ENCODE data around the gene FGD4.
"Not testable (repeated sequence)": the region's sequence is repeated elsewhere in the genome, so short reads cannot be mapped to it uniquely, and the experiment has no call there.

The FGD4 gene

GRCh38 chr12:32505067-32505945, 105.9 kb downstream of the FGD4 start:
- CTCF ChIA-PET: interaction anchor here (0.6 kb wide), 1 partner anchor 19 kb away, joined by 6 read pairs; no protein-coding TSS in a partner anchor
- TF ChIP-seq PKNOX1 (IDR thresholded peaks at IDR 0.05): no peak
- no peak for TF ChIP-seq BHLHE40 (IDR thresholded peaks at IDR 0.05; ENCODE audit: borderline replicate concordance)
- no peak for TF ChIP-seq NFRKB (IDR thresholded peaks at IDR 0.05)
- TF ChIP-seq L3MBTL2 (conservative IDR thresholded peaks at IDR 0.05): no peak
- TF ChIP-seq FOXA1 (IDR thresholded peaks at IDR 0.05): no peak
- no peak for TF ChIP-seq TARDBP (IDR thresholded peaks at IDR 0.05)
- no peak for TF ChIP-seq FOXK2 (IDR thresholded peaks at IDR 0.05)
- no peak for TF ChIP-seq ARNT (IDR thresholded peaks at IDR 0.05)
- POLR2A ChIA-PET: no interaction called here
- DNase-seq (ENCODE audit: extremely low spot score): no peak

GRCh38 chr12:32507096-32507941, 108.0 kb downstream of the FGD4 start:
- POLR2A ChIA-PET, CTCF ChIA-PET: not testable (repeated sequence)

GRCh38 chr12:32507942-32508320, 108.6 kb downstream of the FGD4 start:
- ChIA-PET CTCF (no interaction called here), POLR2A (no interaction called here)
- TF ChIP-seq ARNT (IDR thresholded peaks at IDR 0.05) (no peak), ELF4 (IDR thresholded peaks at IDR 0.05) (no peak), SUZ12 (IDR thresholded peaks at IDR 0.05) (no peak), FOXM1 (IDR thresholded peaks at IDR 0.05; ENCODE audit: borderline replicate concordance) (no peak), L3MBTL2 (conservative IDR thresholded peaks at IDR 0.05) (no peak), ZNF384 (IDR thresholded peaks at IDR 0.05) (no peak), FOXK2 (IDR thresholded peaks at IDR 0.05) (no peak), TARDBP (IDR thresholded peaks at IDR 0.05) (no peak), BHLHE40 (IDR thresholded peaks at IDR 0.05; ENCODE audit: borderline replicate concordance) (no peak), HDGF (IDR thresholded peaks at IDR 0.05; ENCODE audit: borderline replicate concordance) (no peak)
- DNase-seq (ENCODE audit: extremely low spot score): no peak

More at GRCh38 chr12:32507096-32507941, 108.0 kb downstream of the FGD4 start:
- DNase-seq (ENCODE audit: extremely low spot score): not testable (repeated sequence)

GRCh38 chr12:32508626-32509025, 109.3 kb downstream of the FGD4 start:
- no peak for DNase-seq (ENCODE audit: extremely low spot score)
- ChIA-PET POLR2A (no interaction called here), CTCF (interaction anchor here (0.6 kb wide), 1 partner anchor 331 kb away, joined by 4 read pairs; no protein-coding TSS in a partner anchor)
- TF ChIP-seq CTBP1 (IDR thresholded peaks at IDR 0.05; ENCODE audit: borderline replicate concordance): no peak
- no peak for TF ChIP-seq FOXA1 (IDR thresholded peaks at IDR 0.05)
- TF ChIP-seq L3MBTL2 (conservative IDR thresholded peaks at IDR 0.05): no peak
- TF ChIP-seq SUZ12 (IDR thresholded peaks at IDR 0.05): no peak
- TF ChIP-seq SP1 (IDR thresholded peaks at IDR 0.05): no peak
- TF ChIP-seq ELF4 (IDR thresholded peaks at IDR 0.05): no peak
- TF ChIP-seq BHLHE40 (IDR thresholded peaks at IDR 0.05; ENCODE audit: borderline replicate concordance): no peak
- no peak for TF ChIP-seq PKNOX1 (IDR thresholded peaks at IDR 0.05)

- no peak for DNase-seq (ENCODE audit: extremely low spot score)
- no peak for TF ChIP-seq CTBP1 (IDR thresholded peaks at IDR 0.05; ENCODE audit: borderline replicate concordance)
- TF ChIP-seq BHLHE40 (IDR thresholded peaks at IDR 0.05; ENCODE audit: borderline replicate concordance): no peak
- no peak for TF ChIP-seq FOXM1 (IDR thresholded peaks at IDR 0.05; ENCODE audit: borderline replicate concordance)
- no peak for TF ChIP-seq FOXK2 (IDR thresholded peaks at IDR 0.05)
- TF ChIP-seq NFRKB (IDR thresholded peaks at IDR 0.05): no peak
- no peak for TF ChIP-seq ELF4 (IDR thresholded peaks at IDR 0.05)
- TF ChIP-seq L3MBTL2 (conservative IDR thresholded peaks at IDR 0.05): no peak
- no peak for TF ChIP-seq ZNF384 (IDR thresholded peaks at IDR 0.05)
- no peak for TF ChIP-seq SUZ12 (IDR thresholded peaks at IDR 0.05)
- TF ChIP-seq FOXA1 (IDR thresholded peaks at IDR 0.05): no peak
- no peak for TF ChIP-seq PKNOX1 (IDR thresholded peaks at IDR 0.05)
- TF ChIP-seq ARNT (IDR thresholded peaks at IDR 0.05): no peak
- TF ChIP-seq TARDBP (IDR thresholded peaks at IDR 0.05): no peak
- no peak for TF ChIP-seq LEF1 (IDR thresholded peaks at IDR 0.05; ENCODE audit: borderline replicate concordance)
- ChIA-PET CTCF (no interaction called here), POLR2A (no interaction called here)
Measured at GRCh38 chr12:32509328-32510091, 110.2 kb downstream of the FGD4 start.

GRCh38 chr12:32511976-32512375, 112.6 kb downstream of the FGD4 start:
- CTCF ChIA-PET: interaction anchor here (0.6 to 0.7 kb wide), 2 partner anchors 197 to 1633 kb away, joined by 3 read pairs; no protein-coding TSS in a partner anchor
- POLR2A ChIA-PET; DNase-seq (ENCODE audit: extremely low spot score): not testable (repeated sequence)

Measured in HEK293T (cell line).